IPS-20b (cell line): ENCODE measurements around the gene RPP25L.

ENCODE experiments used
- H3K27ac ChIP-seq: one replicate; pipeline ENCODE4 v1.5.1; 2013; ENCODE audit warnings: low read length
- H3K27me3 ChIP-seq: 2 replicates; pipeline ENCODE4 v1.6.1; 2013; ENCODE audit warnings: mild to moderate bottlenecking, low read length, inconsistent platforms; ENCODE audit not compliant: insufficient read depth
- H3K36me3 ChIP-seq: 2 replicates; pipeline ENCODE4 v1.6.1; 2013; ENCODE audit warnings: low read depth, mild to moderate bottlenecking, inconsistent platforms, low read length, moderate library complexity; ENCODE audit not compliant: insufficient read depth
- H3K4me1 ChIP-seq: 2 replicates; pipeline ENCODE4 v1.6.1; 2013; ENCODE audit warnings: mild to moderate bottlenecking, control low read depth, inconsistent platforms, low read length, moderate library complexity; ENCODE audit not compliant: insufficient read depth
- H3K4me3 ChIP-seq: 2 replicates; pipeline ENCODE4 v1.5.1; 2013; ENCODE audit warnings: mild to moderate bottlenecking, low read length, inconsistent platforms
- H3K9ac ChIP-seq: 2 replicates; pipeline ENCODE4 v1.6.1; 2013; ENCODE audit warnings: low read depth, mild to moderate bottlenecking, inconsistent platforms, low read length, moderate library complexity
- H3K9me3 ChIP-seq: 2 replicates; pipeline ENCODE4 v1.6.1; 2013; ENCODE audit warnings: mild to moderate bottlenecking, low read depth, low read length, inconsistent platforms; ENCODE audit not compliant: insufficient read depth

The RPP25L gene

GRCh38 chr9:34611811-34612787, at the start of gene RPP25L:
RPP25L (minus strand) TSS chr9:34612097; CDS start chr9:34611296, 801 bp downstream.
- Histone ChIP-seq H3K36me3 (no peaks in the 10 kb centered on the region), H3K9ac (peak within 1 kb of the TSS; percentile 99), H3K9me3 (no peaks in the 10 kb centered on the region), H3K27me3 (peaks cover 4% of the 10 kb centered on the region; the same call in 1 of the 2 replicates), H3K27ac (peak within 1 kb of the TSS; percentile 67), H3K4me3 (peak within 1 kb of the TSS; percentile 97), H3K4me1 (peaks cover 6% of the 10 kb centered on the region; the same call in 1 of the 2 replicates)

GRCh38 chr9:34659592-34660253, 47.8 kb upstream of the RPP25L start:
- H3K9me3 ChIP-seq = no peaks in the 10 kb centered on the region
- H3K27me3 ChIP-seq = peaks cover 3% of the 10 kb centered on the region; the same call in 1 of the 2 replicates
- no peak overlapping the region for H3K4me3 ChIP-seq
- H3K9ac ChIP-seq = no peak overlapping the region
- H3K36me3 ChIP-seq = no peaks in the 10 kb centered on the region
- H3K27ac ChIP-seq = no peak overlapping the region
- no peaks in the 10 kb centered on the region; the same call in 1 of the 2 replicates for H3K4me1 ChIP-seq

GRCh38 chr9:34658461-34658860, 46.6 kb upstream of the RPP25L start:
- Histone ChIP-seq H3K9ac (no peak overlapping the region), H3K27me3 (no peaks in the 10 kb centered on the region), H3K9me3 (no peaks in the 10 kb centered on the region), H3K36me3 (no peaks in the 10 kb centered on the region), H3K4me3 (no peak overlapping the region), H3K4me1 (peaks cover under 1% of the 10 kb centered on the region; the same call in 1 of the 2 replicates), H3K27ac (no peak overlapping the region)

GRCh38 chr9:34656992-34657391, 45.1 kb upstream of the RPP25L start:
- H3K27me3 ChIP-seq = no peaks in the 10 kb centered on the region
- peaks cover 4% of the 10 kb centered on the region; the same call in 1 of the 2 replicates for H3K4me1 ChIP-seq
- H3K27ac ChIP-seq = no peak overlapping the region
- no peak overlapping the region for H3K9ac ChIP-seq
- H3K9me3 ChIP-seq = no peaks in the 10 kb centered on the region
- H3K4me3 ChIP-seq = no peak overlapping the region
- H3K36me3 ChIP-seq = no peaks in the 10 kb centered on the region

GRCh38 chr9:34655394-34655793, 43.5 kb upstream of the RPP25L start:
- Histone ChIP-seq H3K36me3 (peaks cover under 1% of the 10 kb centered on the region; the same call in 1 of the 2 replicates), H3K27me3 (no peaks in the 10 kb centered on the region), H3K4me3 (no peak overlapping the region), H3K27ac (no peak overlapping the region), H3K9ac (no peak overlapping the region), H3K9me3 (no peaks in the 10 kb centered on the region), H3K4me1 (peaks cover 9% of the 10 kb centered on the region; the same call in 1 of the 2 replicates)

GRCh38 chr9:34654323-34655051, 42.6 kb upstream of the RPP25L start:
- no peak overlapping the region for H3K9ac ChIP-seq
- no peak overlapping the region for H3K4me3 ChIP-seq
- no peaks in the 10 kb centered on the region for H3K9me3 ChIP-seq

GRCh38 chr9:34653151-34654072, 41.5 kb upstream of the RPP25L start:
- Histone ChIP-seq H3K4me3 (no peak overlapping the region), H3K27ac (no peak overlapping the region), H3K4me1 (peaks cover 9% of the 10 kb centered on the region; the same call in 1 of the 2 replicates), H3K9ac (no peak overlapping the region), H3K9me3 (no peaks in the 10 kb centered on the region), H3K27me3 (no peaks in the 10 kb centered on the region), H3K36me3 (peaks cover 21% of the 10 kb centered on the region)

More at GRCh38 chr9:34654323-34655051, 42.6 kb upstream of the RPP25L start:
- no peaks in the 10 kb centered on the region for H3K27me3 ChIP-seq
- peaks cover 10% of the 10 kb centered on the region for H3K36me3 ChIP-seq
- H3K27ac ChIP-seq = no peak overlapping the region
- H3K4me1 ChIP-seq = peaks cover 9% of the 10 kb centered on the region; the same call in 1 of the 2 replicates

GRCh38 chr9:34652602-34653000, 40.7 kb upstream of the RPP25L start:
- peaks cover 26% of the 10 kb centered on the region for H3K36me3 ChIP-seq
- no peaks in the 10 kb centered on the region for H3K27me3 ChIP-seq
- no peak overlapping the region for H3K27ac ChIP-seq
- H3K9ac ChIP-seq = no peak overlapping the region
- peaks cover 9% of the 10 kb centered on the region; the same call in 1 of the 2 replicates for H3K4me1 ChIP-seq
- H3K9me3 ChIP-seq = no peaks in the 10 kb centered on the region
- peak overlapping the region; percentile 66; the same call in 1 of the 2 replicates for H3K4me3 ChIP-seq

GRCh38 chr9:34651876-34652601, 40.1 kb upstream of the RPP25L start, which contains the start of gene IL11RA:
IL11RA (plus strand) TSS chr9:34652185; CDS start chr9:34655218, 3,033 bp downstream.
- Histone ChIP-seq H3K9me3 (no peaks in the 10 kb centered on the region), H3K36me3 (peaks cover 26% of the 10 kb centered on the region), H3K4me1 (peaks cover 9% of the 10 kb centered on the region; the same call in 1 of the 2 replicates), H3K4me3 (peak within 1 kb of the TSS; percentile 66), H3K27ac (peak within 1 kb of the TSS; percentile 20), H3K27me3 (no peaks in the 10 kb centered on the region), H3K9ac (peak within 1 kb of the TSS; percentile 63; the same call in 1 of the 2 replicates)

GRCh38 chr9:34651321-34651720, 39.4 kb upstream of the RPP25L start:
- H3K4me1 ChIP-seq = peaks cover 9% of the 10 kb centered on the region; the same call in 1 of the 2 replicates
- peak overlapping the region; percentile 20 for H3K27ac ChIP-seq
- H3K36me3 ChIP-seq = peaks cover 26% of the 10 kb centered on the region
- H3K4me3 ChIP-seq = peak overlapping the region; percentile 66
- H3K27me3 ChIP-seq = no peaks in the 10 kb centered on the region
- H3K9ac ChIP-seq = peak overlapping the region; percentile 63; the same call in 1 of the 2 replicates
- no peaks in the 10 kb centered on the region for H3K9me3 ChIP-seq
